Peyer's patch (tissue), 4 donors: ENCODE measurements around the gene CCDC192. TPM values are rescaled to one million over a fixed set of nuclear protein-coding genes. Genes with fewer than 3 reads are reported as not detected.

Experiments used
- DNase-seq, 3 donors: peaks; one replicate each; pipeline ENCODE4 v3.0.0-alpha.2; 2017 to 2019
- H3K27ac ChIP-seq, 4 donors: fragments of 200-600 bp; sonication (generic); one replicate each; pipeline ENCODE4 v1.5.1; 2016 to 2019
- H3K27me3 ChIP-seq, 2 donors: fragments of 200-600 bp; sonication (generic); one replicate each; pipeline ENCODE4 v1.5.1; 2019
- H3K36me3 ChIP-seq, 3 donors: fragments of 200-600 bp; sonication (generic); one replicate each; pipeline ENCODE4 v1.5.1; 2016 to 2019
- H3K4me1 ChIP-seq, 4 donors: fragments of 200-600 bp; sonication (generic); one replicate each; pipeline ENCODE4 v1.5.1; 2016 to 2019
- H3K4me3 ChIP-seq, 4 donors: fragments of 200-600 bp; sonication (generic); 1 replicate in 3 of 4; 2 replicates in 1 of 4; pipeline ENCODE4 v1.5.1; 2016 to 2019; ENCODE audit warnings: mild to moderate bottlenecking in 1 of 4
- H3K9me3 ChIP-seq, 4 donors: fragments of 200-600 bp; sonication (generic); one replicate each; pipeline ENCODE4 v1.5.1; 2016 to 2019; ENCODE audit warnings: mild to moderate bottlenecking in 1 of 4
- CTCF ChIP-seq, 6 experiments: fragments of 450-650 bp in 4 of 6; fragments of 200-600 bp in 2 of 6; sonication (generic) in 1 of 6; IDR thresholded peaks; one replicate each; pipeline ENCODE4 v1.5.1; 2017 to 2019; ENCODE audit warnings: antibody characterized with exemption in 6 of 6, mild to moderate bottlenecking in 3 of 6, moderate library complexity in 1 of 6
- POLR2A ChIP-seq, 2 donors: fragments of 450-650 bp; IDR thresholded peaks; one replicate each; pipeline ENCODE4 v1.5.1; 2017; ENCODE audit warnings: antibody characterized with exemption in 2 of 2, mild to moderate bottlenecking in 2 of 2, moderate library complexity in 2 of 2
- total RNA-seq, 4 donors: library from RNA; depleted of rRNA; stranded (reverse); fragments of >200 nt; gene quantifications; one replicate each; pipeline ENCODE4 v1.1.0, GENCODE V29; 2016

Gene CCDC192
- total RNA-seq, 4 donors from 2014 or later, result not detected

- Histone ChIP-seq H3K9me3 (peaks cover 0 to 4% (median 0%) of the 10 kb centered on the region in 4 donors), H3K36me3 (no peaks in the 10 kb centered on the region), H3K4me1 (no peaks in the 10 kb centered on the region), H3K4me3 (no peak overlapping the region), H3K27ac (no peak overlapping the region), H3K27me3 (no peaks in the 10 kb centered on the region)
- DNase-seq, result no peak
- TF ChIP-seq CTCF (IDR thresholded peaks at IDR 0.05), result no peak
- TF ChIP-seq POLR2A (IDR thresholded peaks at IDR 0.05), result no peak
These were observed 130.9 kb downstream of the CCDC192 start for GRCh38 chr5:127834094-127834531.

- H3K9me3 ChIP-seq, result peaks cover 0 to 4% (median 0%) of the 10 kb centered on the region in 4 donors
- no peaks in the 10 kb centered on the region for H3K36me3 ChIP-seq
- TF ChIP-seq POLR2A (IDR thresholded peaks at IDR 0.05), result no peak
- TF ChIP-seq CTCF (IDR thresholded peaks at IDR 0.05), result no peak
- no peaks in the 10 kb centered on the region for H3K4me1 ChIP-seq
- H3K27me3 ChIP-seq, result no peaks in the 10 kb centered on the region
- no peak overlapping the region for H3K27ac ChIP-seq
- no peak overlapping the region for H3K4me3 ChIP-seq
- DNase-seq, result no peak
These were observed 131.4 kb downstream of the CCDC192 start for GRCh38 chr5:127834554-127834953.

GRCh38 chr5:127838661-127839060 is 135.5 kb downstream of the CCDC192 start:
- Histone ChIP-seq H3K36me3 (no peaks in the 10 kb centered on the region), H3K4me3 (no peak overlapping the region), H3K4me1 (no peaks in the 10 kb centered on the region), H3K27me3 (no peaks in the 10 kb centered on the region), H3K27ac (no peak overlapping the region), H3K9me3 (peaks cover 0 to 4% (median 0%) of the 10 kb centered on the region in 4 donors)
- TF ChIP-seq CTCF (IDR thresholded peaks at IDR 0.05), result no peak
- no peak for TF ChIP-seq POLR2A (IDR thresholded peaks at IDR 0.05)
- peak in 1 of 3 donors; percentile 49 for DNase-seq

GRCh38 chr5:127839072-127839471 is 135.9 kb downstream of the CCDC192 start:
- Histone ChIP-seq H3K27me3 (no peaks in the 10 kb centered on the region), H3K27ac (no peak overlapping the region), H3K9me3 (peaks cover 0 to 4% (median 0%) of the 10 kb centered on the region in 4 donors), H3K36me3 (no peaks in the 10 kb centered on the region), H3K4me3 (no peak overlapping the region), H3K4me1 (no peaks in the 10 kb centered on the region)
- TF ChIP-seq POLR2A (IDR thresholded peaks at IDR 0.05) (no peak), CTCF (IDR thresholded peaks at IDR 0.05) (no peak)
- DNase-seq, result no peak

- H3K27ac ChIP-seq, result no peak overlapping the region
- TF ChIP-seq CTCF (IDR thresholded peaks at IDR 0.05) (no peak), POLR2A (IDR thresholded peaks at IDR 0.05) (no peak)
- H3K4me1 ChIP-seq, result peaks cover 0 to 3% (median 0%) of the 10 kb centered on the region in 4 donors
- DNase-seq, result no peak
- H3K9me3 ChIP-seq, result peaks cover 0 to 4% (median 0%) of the 10 kb centered on the region in 4 donors
- no peak overlapping the region for H3K4me3 ChIP-seq
- no peaks in the 10 kb centered on the region for H3K27me3 ChIP-seq
- H3K36me3 ChIP-seq, result no peaks in the 10 kb centered on the region
These were observed 136.5 kb downstream of the CCDC192 start for GRCh38 chr5:127839496-127840197.
